GM12873 (cell line): ENCODE measurements around the gene ALDH6A1.

Source experiments
- TF ChIP-seq, protein P1 (sequence below): IDR thresholded peaks from 2 replicates; pipeline ENCODE4 v1.5.1; 2012; ENCODE audit warnings: low read depth, mild to moderate bottlenecking, moderate library complexity, low read length, control low read depth; ENCODE audit not compliant: insufficient read depth; ENCODE audit errors: missing control alignments

Gene ALDH6A1

DNA sequence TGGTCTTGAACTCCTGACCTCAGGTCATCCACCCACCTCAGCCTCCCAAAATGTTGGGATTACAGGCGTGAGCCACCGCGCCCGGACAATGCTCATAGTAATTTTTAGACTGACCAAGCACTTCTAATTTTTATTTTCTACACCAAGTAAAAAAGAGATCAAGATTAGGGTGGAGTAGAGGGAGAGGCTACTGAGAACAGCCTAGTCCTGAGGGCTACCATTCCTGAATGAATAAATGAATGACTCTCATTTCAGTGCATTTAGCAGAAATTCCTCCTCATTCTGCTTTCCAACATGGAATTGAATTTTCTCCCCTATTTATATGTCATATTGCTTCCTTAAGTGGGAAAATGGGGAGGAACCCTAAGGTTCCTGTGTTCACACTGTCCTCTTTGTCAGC is 38.7 kb downstream of the ALDH6A1 start:
- TF ChIP-seq, protein P1, sequence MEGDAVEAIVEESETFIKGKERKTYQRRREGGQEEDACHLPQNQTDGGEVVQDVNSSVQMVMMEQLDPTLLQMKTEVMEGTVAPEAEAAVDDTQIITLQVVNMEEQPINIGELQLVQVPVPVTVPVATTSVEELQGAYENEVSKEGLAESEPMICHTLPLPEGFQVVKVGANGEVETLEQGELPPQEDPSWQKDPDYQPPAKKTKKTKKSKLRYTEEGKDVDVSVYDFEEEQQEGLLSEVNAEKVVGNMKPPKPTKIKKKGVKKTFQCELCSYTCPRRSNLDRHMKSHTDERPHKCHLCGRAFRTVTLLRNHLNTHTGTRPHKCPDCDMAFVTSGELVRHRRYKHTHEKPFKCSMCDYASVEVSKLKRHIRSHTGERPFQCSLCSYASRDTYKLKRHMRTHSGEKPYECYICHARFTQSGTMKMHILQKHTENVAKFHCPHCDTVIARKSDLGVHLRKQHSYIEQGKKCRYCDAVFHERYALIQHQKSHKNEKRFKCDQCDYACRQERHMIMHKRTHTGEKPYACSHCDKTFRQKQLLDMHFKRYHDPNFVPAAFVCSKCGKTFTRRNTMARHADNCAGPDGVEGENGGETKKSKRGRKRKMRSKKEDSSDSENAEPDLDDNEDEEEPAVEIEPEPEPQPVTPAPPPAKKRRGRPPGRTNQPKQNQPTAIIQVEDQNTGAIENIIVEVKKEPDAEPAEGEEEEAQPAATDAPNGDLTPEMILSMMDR = no peak

- TF ChIP-seq, protein P1 = no peak
Observed at GRCh38 chr14:74042296-74042695, 42.0 kb downstream of the ALDH6A1 start.

- TF ChIP-seq, protein P1 = peak; percentile 50
Observed at GRCh38 chr14:74038020-74038859, 46.0 kb downstream of the ALDH6A1 start.

GRCh38 chr14:74035556-74035955 is 48.7 kb downstream of the ALDH6A1 start:
- TF ChIP-seq, protein P1 = no peak

DNA sequence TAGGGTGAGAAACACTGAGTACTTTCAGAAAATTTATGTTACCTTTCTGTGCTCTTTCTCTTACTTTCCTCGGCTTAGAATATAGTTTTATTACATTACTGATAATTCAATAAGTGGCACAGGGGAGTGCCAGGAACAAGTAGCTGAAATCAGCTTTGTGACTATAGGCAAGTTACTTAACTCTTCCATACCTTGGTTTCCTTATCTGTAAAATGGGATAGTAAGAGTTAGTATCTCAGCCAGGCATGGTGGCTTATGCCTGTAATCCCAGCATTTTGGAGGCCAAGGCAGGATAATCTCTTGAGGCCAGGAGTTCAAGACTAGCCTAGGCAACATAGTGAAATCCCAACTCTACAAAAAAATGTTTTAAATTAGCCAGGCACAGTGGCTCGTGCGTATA is 49.7 kb downstream of the ALDH6A1 start:
- TF ChIP-seq, protein P1 = no peak

DNA sequence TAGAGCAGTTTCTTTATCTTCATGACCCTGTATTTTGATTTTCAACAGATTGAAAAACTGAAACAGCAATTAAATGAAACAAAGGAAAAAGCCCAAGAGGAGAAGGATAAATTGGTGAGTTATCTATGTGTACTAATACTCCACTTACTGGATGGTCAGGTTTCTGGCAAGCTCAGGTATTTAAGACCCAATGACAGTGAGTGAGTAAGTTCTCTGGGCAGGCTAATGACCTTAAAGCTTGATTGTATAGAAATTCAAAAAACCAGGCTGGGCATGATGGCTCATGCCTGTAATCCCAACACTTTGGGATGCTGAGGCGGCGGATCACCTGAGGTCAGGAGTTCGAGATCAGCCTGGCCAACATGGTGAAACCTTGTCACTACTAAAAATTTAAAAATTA is 55.1 kb downstream of the ALDH6A1 start:
- TF ChIP-seq, protein P1 = no peak

DNA sequence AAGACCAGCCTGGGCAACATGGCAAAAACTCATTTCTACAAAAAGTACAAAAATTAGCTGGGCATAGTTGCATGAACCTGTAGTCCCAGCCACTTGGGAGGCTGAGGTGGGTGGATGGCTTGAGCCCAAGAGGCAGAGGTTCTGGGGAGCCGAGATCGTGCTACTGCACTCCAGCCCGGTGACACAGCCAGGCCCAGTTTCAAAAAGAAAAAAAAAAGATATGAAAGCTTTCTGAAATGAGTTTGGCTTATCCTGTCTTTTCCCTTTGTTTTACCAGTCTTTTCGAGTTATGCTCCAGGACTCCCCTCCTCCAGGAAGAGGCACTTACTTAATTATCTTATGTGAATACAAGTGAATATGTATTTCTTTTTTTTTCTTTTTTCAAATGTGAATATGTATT is 61.9 kb downstream of the ALDH6A1 start:
- TF ChIP-seq, protein P1 = no peak
